Amniotic stem cell (primary cell): Measurements from ENCODE around the gene OR52E5.

ENCODE experiments used
- DNase-seq: peaks from one replicate; lab custom pipeline; 2025; lab: John Stamatoyannopoulos, UW

The OR52E5 gene

DNA sequence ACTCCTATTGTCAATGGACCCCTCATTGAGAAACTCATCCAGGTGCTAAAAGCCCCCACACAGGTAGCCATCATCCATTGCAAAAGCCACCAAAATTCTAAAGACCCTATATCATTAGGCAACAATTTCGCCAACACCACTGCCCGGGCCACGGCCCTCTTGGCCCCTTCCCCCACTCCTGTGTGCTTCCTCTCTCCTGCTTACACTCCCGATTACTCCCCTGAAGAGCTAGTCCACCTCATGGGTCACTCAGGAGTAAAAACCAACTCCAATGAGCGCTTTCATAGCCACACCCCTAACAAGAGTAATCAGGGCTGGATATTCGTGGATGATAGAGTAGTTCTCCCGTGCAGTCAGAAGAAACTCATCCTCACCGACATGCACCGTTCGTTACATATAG is 40.1 kb downstream of the OR52E5 start:
- no peak for DNase-seq

DNA sequence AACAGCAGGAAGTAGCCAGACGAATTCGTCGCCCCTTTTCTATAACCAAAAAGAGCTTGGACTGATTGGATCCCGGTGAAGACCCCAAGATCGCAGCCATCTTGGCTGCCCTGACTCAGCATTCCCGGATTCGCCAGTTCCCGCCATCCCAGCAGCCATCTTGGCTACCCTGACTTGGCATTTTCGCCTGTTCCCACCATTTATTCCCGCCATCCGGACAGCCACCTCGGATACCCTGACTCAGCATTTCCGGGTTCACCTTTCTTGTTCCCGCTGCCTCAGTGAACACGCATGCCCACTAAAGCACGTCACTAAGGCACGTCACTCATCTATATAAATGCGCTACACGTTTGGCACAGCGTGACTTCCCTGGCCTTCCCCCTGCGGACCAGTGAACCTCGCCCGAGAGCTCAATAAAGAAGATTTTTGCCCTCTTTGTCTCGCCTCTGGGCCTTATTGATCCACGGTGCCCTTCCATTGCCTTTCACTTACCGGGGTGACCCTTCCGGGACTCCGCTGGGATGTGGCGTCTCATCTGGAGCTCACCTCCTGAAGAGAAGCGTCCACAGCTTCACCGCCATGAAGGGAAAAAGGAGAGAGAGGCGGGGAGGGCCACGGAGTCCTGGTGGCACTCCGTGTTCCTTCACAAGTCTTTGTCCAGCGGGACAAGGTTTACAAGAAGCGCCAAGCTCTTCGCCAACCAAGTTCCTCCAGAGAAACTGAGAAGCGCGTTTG is 45.0 kb downstream of the OR52E5 start:
- DNase-seq: no peak

DNA sequence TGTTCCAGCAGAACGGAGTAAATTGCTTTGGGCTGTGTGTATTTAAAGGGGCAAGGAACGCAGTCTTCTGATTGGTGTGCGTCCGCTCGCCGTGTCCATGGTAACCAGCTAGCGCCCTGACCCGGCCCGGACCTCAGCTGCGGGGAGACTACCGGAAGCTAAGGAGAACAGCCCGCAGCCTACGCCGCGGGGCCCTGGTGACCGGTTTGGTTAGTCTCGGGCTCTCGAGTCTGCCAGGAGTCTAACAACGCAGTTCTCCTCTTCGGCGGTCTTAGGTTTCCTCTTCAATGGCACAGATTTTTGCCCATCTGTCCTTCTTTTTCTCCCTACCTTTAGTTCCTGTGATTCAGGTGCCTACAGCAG is 45.6 kb downstream of the OR52E5 start:
- DNase-seq: no peak

DNA sequence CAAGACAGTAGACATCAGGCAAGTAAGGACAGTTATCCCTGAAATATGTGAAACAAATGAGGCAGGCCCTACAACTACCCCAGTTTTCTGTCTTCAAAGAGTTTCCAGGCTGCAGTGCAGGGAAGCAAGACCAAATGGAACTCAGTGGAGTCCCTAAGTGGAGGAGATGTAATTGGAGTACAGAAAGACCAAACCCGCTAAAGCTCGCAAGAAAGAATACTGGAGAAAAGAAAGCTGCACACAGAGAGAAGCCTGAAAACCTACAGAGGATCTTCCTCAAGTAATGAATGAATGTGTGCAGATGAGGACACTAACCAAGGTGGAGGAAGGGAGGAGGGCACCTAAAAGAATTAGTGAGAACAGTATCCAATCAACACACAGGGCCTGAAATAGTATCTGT is 47.7 kb downstream of the OR52E5 start:
- no peak for DNase-seq

DNA sequence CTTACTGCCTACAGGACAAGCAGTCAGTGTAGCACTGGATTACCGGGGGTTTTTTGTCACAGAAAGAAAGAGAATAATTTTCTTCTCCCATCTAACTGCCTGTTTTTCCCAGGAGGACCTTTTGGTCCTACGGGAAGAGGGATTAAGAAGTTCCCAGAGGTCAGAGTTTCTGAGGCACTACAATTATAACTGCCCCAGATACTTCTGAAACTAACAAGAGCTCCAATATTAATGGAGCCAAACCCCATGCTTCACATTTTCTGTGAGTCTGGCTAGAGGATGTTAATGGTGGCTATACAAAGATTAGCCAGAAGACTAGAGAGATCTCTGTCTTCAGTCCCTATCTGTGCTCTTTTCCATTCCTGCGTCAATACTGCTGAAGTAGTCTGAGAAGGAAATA is 48.9 kb downstream of the OR52E5 start, which contains the start of gene OR56A3:
Gene OR56A3 (plus strand): TSS at position 301 of the 400 bp plus-strand sequence. CDS start 5,096 bp downstream, outside the sequence.
- DNase-seq: no peak
